Activated naive CD4-positive, alpha-beta T cell (primary cell): ENCODE results near the gene STAP1.

Experiments
- DNase-seq, 4 experiments: peaks; one replicate each; lab custom pipeline; 2025; lab: John Stamatoyannopoulos, UW

STAP1 gene

GRCh38 chr4:67555447-67555846 is 3.1 kb upstream of the STAP1 start:
- no peak for DNase-seq

- DNase-seq: no peak
Observed at GRCh38 chr4:67556436-67556835, 2.1 kb upstream of the STAP1 start.

- DNase-seq: no peak
Observed at GRCh38 chr4:67565284-67565683, 6.8 kb downstream of the STAP1 start.

- no peak for DNase-seq
Observed at GRCh38 chr4:67566335-67566734, 7.8 kb downstream of the STAP1 start.

GRCh38 chr4:67568820-67569219 is 10.3 kb downstream of the STAP1 start:
- DNase-seq: no peak

- DNase-seq: no peak
Observed at GRCh38 chr4:67570537-67570936, 12.0 kb downstream of the STAP1 start.

- no peak for DNase-seq
Observed at GRCh38 chr4:67571975-67572374, 13.4 kb downstream of the STAP1 start.

- DNase-seq: no peak
Observed at GRCh38 chr4:67573193-67573592, 14.7 kb downstream of the STAP1 start.

GRCh38 chr4:67575232-67576058 is 16.9 kb downstream of the STAP1 start:
- DNase-seq: no peak

GRCh38 chr4:67576059-67576466 is 17.5 kb downstream of the STAP1 start:
- no peak for DNase-seq

- DNase-seq: no peak
Observed at GRCh38 chr4:67576538-67576937, 18.0 kb downstream of the STAP1 start.

- DNase-seq: no peak
Observed at GRCh38 chr4:67580577-67580976, 22.1 kb downstream of the STAP1 start.

- no peak for DNase-seq
Observed at GRCh38 chr4:67581208-67581857, 22.8 kb downstream of the STAP1 start.

GRCh38 chr4:67581913-67582312 is 23.4 kb downstream of the STAP1 start:
- no peak for DNase-seq

GRCh38 chr4:67584496-67584895 is 26.0 kb downstream of the STAP1 start:
- DNase-seq: no peak

GRCh38 chr4:67587156-67587555 is 28.6 kb downstream of the STAP1 start:
- DNase-seq: no peak

- no peak for DNase-seq
Observed at GRCh38 chr4:67593741-67594175, 35.2 kb downstream of the STAP1 start.

GRCh38 chr4:67603310-67604028 is 44.9 kb downstream of the STAP1 start:
- DNase-seq: no peak

GRCh38 chr4:67604029-67604381 is 45.5 kb downstream of the STAP1 start:
- no peak for DNase-seq

GRCh38 chr4:67604749-67605148 is 46.2 kb downstream of the STAP1 start:
- no peak for DNase-seq

- no peak for DNase-seq
Observed at GRCh38 chr4:67608027-67608426, 49.5 kb downstream of the STAP1 start.

- DNase-seq: no peak
Observed at GRCh38 chr4:67614186-67614585, 55.7 kb downstream of the STAP1 start.

- DNase-seq: no peak
Observed at GRCh38 chr4:67615119-67615518, 56.6 kb downstream of the STAP1 start.
